ENCODE data around the gene SPAM1.

The SPAM1 gene

DNA sequence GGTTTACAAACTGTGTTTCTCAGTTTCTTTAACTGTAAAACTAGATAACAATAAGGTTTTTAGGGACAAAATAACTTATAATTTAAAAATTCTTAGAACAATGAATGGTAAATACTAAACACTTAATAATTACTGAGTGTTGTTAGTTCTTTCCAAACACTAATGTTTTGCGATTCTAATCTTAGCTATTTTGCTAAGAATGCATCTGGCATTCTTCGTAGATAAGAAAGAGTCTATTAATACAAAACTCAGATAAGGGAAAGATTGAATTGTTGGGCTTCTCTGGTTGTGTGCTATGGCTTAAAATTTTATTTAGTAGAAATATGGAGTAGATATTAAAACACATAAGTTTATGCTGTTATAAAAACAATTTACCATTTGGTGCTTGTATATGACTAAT lies 62.4 kb downstream of the SPAM1 start:
- no peak for DNase-seq (ENCODE audit: low read depth)
- no peak overlapping the region for H3K4me3 ChIP-seq (ENCODE audit: low read depth, low read length)
- TF ChIP-seq, protein P1, sequence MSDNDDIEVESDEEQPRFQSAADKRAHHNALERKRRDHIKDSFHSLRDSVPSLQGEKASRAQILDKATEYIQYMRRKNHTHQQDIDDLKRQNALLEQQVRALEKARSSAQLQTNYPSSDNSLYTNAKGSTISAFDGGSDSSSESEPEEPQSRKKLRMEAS (IDR thresholded peaks at IDR 0.05; ENCODE audit: low read depth, low read length) = no peak
- TF ChIP-seq, protein P2, sequence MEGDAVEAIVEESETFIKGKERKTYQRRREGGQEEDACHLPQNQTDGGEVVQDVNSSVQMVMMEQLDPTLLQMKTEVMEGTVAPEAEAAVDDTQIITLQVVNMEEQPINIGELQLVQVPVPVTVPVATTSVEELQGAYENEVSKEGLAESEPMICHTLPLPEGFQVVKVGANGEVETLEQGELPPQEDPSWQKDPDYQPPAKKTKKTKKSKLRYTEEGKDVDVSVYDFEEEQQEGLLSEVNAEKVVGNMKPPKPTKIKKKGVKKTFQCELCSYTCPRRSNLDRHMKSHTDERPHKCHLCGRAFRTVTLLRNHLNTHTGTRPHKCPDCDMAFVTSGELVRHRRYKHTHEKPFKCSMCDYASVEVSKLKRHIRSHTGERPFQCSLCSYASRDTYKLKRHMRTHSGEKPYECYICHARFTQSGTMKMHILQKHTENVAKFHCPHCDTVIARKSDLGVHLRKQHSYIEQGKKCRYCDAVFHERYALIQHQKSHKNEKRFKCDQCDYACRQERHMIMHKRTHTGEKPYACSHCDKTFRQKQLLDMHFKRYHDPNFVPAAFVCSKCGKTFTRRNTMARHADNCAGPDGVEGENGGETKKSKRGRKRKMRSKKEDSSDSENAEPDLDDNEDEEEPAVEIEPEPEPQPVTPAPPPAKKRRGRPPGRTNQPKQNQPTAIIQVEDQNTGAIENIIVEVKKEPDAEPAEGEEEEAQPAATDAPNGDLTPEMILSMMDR (IDR thresholded peaks at IDR 0.05; ENCODE audit: low read depth, low read length) = no peak
- TF ChIP-seq POLR2A (IDR thresholded peaks at IDR 0.05; ENCODE audit: extremely low read depth, insufficient read length) (no peak), MYC (IDR thresholded peaks at IDR 0.05; ENCODE audit: low read depth, low read length) (no peak)

DNA sequence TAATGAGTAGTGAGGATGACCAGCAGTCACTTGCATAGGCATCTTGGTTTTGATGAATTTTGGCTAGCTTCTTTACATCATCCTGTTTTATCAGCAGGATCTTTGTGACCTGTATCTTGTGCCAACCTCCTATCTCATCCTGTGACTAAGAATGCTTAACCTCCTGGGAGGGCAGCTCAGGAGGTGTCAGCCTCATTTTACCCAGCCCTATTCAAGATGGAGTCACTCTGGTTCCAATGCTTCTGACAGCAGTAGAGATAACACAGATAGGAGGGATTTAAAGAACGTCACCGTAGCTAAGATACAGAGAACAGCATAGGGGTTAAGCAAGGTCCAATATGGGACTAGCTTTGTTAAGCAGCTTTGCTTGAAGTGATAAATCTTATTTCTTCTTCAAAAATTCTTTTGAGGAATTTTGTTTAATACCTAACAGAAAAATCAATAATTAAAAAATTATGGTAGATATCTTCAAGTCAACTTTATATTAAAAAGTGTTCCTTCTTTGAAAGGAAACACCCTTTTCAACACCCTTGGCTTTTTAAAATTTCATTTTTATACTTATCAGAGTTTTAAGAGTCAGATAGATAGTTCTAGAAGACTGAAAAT lies 68.0 kb downstream of the SPAM1 start:
- no peak for TF ChIP-seq POLR2A (IDR thresholded peaks at IDR 0.05; ENCODE audit: extremely low read depth, insufficient read length)
- H3K4me3 ChIP-seq (ENCODE audit: low read depth, low read length) = no peak overlapping the region
- no peak for DNase-seq (ENCODE audit: low read depth)

DNA sequence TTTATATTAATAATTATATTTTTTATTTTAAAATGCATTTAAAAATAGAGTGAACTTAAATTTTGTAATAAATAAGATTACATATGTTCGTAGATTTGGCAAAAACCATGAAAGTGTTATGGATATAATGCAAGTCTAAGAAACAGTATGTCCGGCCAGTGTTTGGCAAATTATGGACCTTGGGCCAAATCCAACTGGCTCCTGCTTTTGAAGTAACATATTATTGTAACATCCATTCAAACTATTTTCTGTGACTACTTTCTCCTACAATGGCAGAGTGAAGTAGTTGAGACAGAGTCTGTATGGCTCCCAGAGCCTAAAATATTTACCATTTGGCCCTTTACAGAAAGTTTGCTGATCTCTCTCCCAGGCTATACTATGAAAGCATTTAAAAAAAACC lies 69.0 kb downstream of the SPAM1 start:
- no peak for DNase-seq (ENCODE audit: low read depth)
- H3K4me3 ChIP-seq (ENCODE audit: low read depth, low read length) = no peak overlapping the region
- TF ChIP-seq, protein P1 (IDR thresholded peaks at IDR 0.05; ENCODE audit: low read depth, low read length) = no peak
- no peak for TF ChIP-seq POLR2A (IDR thresholded peaks at IDR 0.05; ENCODE audit: extremely low read depth, insufficient read length)
- TF ChIP-seq MYC (IDR thresholded peaks at IDR 0.05; ENCODE audit: low read depth, low read length) = no peak
- TF ChIP-seq, protein P2 (IDR thresholded peaks at IDR 0.05; ENCODE audit: low read depth, low read length) = no peak

DNA sequence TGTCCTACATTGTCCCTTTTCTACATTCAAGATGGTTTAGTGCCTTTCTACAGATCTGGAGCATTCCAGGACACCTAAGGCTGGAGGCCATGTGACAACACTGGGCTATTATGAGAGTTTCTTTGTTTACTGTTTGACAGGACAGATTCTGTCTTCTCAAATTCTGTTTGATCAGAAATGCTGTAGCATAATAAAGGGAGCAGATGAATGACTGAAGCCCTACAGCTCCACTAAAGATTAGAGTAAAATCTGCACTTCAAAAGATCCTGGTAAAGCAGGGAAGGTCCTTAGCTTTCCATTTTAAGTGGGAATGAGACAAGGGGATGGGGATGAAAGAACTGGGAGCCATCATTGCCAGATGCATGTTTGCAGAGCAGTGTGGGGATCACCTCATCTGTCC lies 69.4 kb downstream of the SPAM1 start:
- no peak overlapping the region for H3K4me3 ChIP-seq (ENCODE audit: low read depth, low read length)
- no peak for DNase-seq (ENCODE audit: low read depth)
- TF ChIP-seq POLR2A (IDR thresholded peaks at IDR 0.05; ENCODE audit: extremely low read depth, insufficient read length) (no peak), MYC (IDR thresholded peaks at IDR 0.05; ENCODE audit: low read depth, low read length) (no peak)
- TF ChIP-seq, protein P2 (IDR thresholded peaks at IDR 0.05; ENCODE audit: low read depth, low read length) = no peak
- TF ChIP-seq, protein P1 (IDR thresholded peaks at IDR 0.05; ENCODE audit: low read depth, low read length) = no peak

DNA sequence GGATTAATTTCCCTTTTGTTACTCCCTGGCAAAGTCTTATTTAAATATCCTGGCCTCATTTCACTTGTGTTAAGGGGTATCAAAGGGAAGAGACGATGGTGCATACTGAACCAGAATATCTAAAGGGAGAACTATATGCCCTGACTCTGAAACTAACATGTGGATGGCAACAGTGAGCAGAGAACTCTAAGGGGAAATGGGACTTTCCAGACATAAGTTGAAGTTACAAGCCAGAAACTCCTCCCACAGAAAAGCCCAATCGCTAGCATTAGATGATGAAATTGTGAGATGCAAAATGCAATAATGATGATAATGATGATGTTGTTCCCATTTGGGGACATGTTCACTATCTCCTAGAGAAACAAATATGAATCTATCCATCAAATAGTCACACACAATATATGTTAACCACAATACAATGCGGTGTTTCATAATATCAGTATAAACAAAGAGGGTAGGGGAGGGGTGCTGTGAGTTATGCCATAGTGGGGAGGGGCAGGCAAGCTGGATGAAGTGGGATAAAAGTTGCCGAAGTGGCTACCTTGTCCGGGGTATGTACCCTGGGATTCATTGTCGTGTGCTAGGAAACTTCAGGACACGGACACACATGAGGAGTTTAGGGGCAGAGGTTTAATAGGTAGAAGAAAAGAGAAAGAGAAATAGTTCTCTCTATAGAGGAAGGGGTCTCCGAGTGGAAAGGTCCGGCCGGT lies 70.7 kb downstream of the SPAM1 start:
- no peak for TF ChIP-seq MYC (IDR thresholded peaks at IDR 0.05; ENCODE audit: low read depth, low read length)
- TF ChIP-seq, protein P2 (IDR thresholded peaks at IDR 0.05; ENCODE audit: low read depth, low read length) = no peak
- H3K4me3 ChIP-seq (ENCODE audit: low read depth, low read length) = no peak overlapping the region
- DNase-seq (ENCODE audit: low read depth) = peak; percentile 17

DNA sequence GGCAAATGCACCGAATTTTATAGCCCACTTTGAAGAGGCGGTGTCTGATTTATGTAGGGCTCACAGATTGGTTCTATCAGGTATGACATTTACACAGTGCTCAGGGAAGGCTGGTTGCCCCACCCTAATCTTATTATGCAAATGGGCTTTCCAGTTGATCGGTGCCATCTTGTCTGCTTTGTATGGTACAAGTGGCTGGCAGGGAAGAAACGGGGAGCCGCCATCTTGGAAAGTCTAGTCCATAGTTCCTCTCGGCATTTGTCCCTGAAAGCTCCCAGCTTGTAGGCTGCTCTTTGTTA lies 71.2 kb downstream of the SPAM1 start:
- H3K4me3 ChIP-seq (ENCODE audit: low read depth, low read length) = no peak overlapping the region
- no peak for DNase-seq (ENCODE audit: low read depth)
- TF ChIP-seq MYC (IDR thresholded peaks at IDR 0.05; ENCODE audit: low read depth, low read length) = no peak
- TF ChIP-seq, protein P1 (IDR thresholded peaks at IDR 0.05; ENCODE audit: low read depth, low read length) = no peak
- TF ChIP-seq, protein P2 (IDR thresholded peaks at IDR 0.05; ENCODE audit: low read depth, low read length) = no peak
- no peak for TF ChIP-seq POLR2A (IDR thresholded peaks at IDR 0.05; ENCODE audit: extremely low read depth, insufficient read length)
